ENCODE results near the gene CCPG1.
"Not testable (repeated sequence)": the region's sequence is repeated elsewhere in the genome, so short reads cannot be mapped to it uniquely, and the experiment has no call there.

CCPG1 gene, protein sequence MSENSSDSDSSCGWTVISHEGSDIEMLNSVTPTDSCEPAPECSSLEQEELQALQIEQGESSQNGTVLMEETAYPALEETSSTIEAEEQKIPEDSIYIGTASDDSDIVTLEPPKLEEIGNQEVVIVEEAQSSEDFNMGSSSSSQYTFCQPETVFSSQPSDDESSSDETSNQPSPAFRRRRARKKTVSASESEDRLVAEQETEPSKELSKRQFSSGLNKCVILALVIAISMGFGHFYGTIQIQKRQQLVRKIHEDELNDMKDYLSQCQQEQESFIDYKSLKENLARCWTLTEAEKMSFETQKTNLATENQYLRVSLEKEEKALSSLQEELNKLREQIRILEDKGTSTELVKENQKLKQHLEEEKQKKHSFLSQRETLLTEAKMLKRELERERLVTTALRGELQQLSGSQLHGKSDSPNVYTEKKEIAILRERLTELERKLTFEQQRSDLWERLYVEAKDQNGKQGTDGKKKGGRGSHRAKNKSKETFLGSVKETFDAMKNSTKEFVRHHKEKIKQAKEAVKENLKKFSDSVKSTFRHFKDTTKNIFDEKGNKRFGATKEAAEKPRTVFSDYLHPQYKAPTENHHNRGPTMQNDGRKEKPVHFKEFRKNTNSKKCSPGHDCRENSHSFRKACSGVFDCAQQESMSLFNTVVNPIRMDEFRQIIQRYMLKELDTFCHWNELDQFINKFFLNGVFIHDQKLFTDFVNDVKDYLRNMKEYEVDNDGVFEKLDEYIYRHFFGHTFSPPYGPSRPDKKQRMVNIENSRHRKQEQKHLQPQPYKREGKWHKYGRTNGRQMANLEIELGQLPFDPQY

DNA sequence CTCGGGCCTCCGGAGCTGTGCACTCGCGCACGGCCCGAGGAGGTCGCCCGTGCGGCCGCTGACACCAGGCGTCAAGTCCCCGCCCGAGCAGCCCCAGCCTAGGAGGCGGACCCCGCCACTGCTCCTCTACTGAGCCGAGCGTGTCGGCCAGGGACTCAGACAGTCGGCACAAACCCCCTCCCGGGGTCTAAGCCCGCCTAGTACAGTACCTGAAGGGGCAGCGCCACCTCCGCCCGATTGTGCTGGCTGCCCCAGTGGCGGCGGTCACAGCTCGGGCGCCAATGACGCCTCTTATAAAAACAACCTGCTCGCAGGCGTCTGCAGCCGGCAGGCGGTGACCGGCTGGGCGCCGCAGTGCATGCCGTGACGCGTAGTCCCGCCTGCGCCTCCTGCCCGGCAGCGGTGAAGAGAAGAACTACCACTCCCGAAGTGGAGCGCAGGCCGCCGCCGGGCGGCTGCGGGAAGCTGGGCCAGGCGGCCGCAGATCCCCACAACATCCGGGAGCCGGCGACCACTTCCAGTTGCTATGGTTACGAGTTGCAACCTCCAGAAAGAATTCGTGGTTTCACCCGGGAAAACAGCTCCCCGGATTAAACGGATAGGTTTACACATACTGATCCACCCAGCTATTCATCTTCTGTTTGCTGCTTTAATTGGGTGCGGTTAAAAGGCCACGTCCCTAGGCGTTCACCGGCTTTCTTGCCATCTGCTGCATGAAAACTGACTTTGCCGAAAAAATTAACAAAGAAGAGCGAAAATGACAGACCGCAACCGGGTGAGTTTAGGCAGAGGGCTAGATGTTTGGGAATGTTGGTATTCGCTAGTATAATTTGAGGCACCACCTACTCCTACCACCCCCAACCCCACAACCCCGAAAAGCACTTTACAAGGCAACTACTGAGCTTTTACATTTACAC is at the start of gene CCPG1, which contains the start of gene PIERCE2:
Gene CCPG1 (minus strand): TSS at position 348 of the 917 bp plus-strand sequence. CDS start 18,935 bp downstream, outside the sequence.
Gene PIERCE2 (plus strand): TSS at position 484 of the 917 bp plus-strand sequence. CDS start 274 bp downstream, at position 758.
- DNase-seq = peak; percentile 99

DNA sequence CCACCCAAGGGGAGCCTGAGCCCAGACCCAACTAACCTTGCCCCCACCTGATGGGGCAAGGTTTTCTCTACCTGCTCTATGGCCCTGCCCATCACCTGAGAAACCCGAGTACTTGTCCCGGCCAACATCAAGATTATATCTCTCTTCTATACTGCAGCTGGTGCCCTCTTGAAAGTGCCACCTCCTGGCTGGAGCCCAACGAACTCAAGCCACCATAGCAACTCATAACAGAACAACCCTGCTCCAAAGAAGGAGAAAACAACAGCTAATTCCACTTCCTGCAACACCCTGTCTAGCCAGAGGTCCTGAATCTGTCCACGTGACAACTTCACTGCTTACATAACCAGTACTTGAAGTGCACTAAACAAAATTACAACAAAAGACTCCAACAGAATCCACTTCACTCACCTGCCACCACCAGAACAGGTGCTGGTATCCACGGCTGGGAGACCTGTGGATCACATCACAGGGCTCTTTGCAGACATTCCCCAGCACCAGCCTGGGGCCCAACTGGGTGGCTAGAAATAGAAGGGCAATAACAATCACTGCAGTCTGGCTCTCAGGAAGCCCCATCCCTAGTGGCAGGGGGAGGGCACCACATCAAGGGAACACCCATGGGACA is 49.4 kb upstream of the CCPG1 start:
- DNase-seq = no peak

DNA sequence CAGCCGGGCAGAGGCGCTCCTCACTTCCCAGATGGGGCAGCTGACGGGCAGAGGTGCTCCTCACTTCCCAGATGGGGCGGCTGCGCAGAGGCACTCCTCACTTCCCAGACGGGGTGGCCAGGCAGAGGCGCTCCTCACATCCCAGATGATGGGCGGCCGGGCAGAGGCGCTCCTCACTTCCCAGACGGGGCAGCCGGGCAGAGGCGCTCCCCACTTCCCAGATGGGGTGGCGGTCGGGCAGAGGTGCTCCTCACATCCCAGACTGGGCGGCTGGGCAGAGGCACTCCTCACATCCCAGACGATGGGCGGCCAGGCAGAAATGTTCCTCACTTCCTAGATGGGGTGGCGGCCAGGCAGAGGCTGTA is 38.9 kb upstream of the CCPG1 start:
- not testable (repeated sequence) for DNase-seq

DNA sequence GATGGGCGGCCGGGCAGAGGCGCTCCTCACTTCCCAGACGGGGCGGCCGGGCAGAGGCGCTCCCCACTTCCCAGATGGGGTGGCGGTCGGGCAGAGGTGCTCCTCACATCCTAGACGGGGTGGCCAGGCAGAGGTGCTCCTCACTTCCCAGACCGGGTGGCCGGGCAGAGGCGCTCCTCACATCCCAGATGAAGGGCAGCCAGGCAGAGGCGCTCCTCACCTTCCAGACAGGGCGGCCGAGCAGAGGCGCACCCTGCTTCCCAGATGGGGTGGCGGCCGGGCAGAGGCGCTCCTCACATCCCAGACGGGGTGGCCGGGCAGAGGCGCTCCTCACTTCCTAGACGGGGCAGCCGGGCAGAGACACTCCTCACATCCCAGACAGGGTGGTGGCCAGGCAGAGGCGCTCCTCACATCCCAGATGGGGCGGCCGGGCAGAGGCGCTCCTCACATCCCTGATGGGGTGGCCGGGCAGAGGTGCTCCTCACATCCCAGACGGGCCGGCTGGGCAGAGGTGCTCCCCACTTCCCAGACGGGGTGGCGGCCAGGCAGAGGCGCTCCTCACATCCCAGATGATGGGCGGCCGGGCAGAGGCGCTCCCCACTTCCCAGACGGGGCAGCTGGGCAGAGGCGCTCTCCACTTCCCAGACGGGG is 38.3 kb upstream of the CCPG1 start:
- DNase-seq = not testable (repeated sequence)

DNA sequence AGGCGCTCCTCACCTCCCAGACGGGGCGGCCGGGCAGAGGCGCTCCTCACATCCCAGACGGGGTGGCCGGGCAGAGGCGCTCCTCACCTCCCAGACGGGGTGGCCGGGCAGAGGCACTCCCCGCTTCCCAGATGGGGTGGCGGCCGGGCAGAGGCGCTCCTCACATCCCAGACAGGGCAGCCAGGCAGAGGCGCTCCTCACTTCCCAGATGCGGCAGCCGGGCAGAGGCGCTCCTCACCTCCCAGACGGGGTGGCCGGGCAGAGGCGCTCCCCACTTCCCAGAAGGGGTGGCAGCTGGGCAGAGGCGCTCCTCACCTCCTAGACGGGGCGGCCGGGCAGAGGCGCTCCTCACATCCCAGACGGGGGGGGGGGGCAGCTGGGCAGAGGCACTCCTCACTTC is 37.8 kb upstream of the CCPG1 start:
- DNase-seq = not testable (repeated sequence)

DNA sequence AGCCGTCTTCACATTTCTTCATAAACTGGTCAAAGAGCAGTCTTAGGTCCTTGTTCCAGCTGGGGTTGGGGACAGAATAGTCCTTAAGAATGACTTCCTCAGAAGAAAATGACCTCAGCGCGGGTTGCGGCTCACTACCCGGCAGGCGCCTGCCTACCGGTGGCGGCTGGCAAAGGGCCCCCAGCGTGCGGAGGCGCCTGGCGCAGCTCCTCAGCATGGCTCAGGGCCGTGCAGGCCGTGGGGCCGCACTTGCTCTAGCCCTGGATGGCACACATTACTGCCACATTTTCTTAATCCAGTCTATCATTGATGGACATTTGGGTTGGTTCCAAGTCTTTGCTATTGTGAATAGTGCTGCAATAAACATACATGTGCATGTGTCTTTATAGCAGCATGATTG is 35.0 kb upstream of the CCPG1 start:
- DNase-seq = not testable (repeated sequence)

DNA sequence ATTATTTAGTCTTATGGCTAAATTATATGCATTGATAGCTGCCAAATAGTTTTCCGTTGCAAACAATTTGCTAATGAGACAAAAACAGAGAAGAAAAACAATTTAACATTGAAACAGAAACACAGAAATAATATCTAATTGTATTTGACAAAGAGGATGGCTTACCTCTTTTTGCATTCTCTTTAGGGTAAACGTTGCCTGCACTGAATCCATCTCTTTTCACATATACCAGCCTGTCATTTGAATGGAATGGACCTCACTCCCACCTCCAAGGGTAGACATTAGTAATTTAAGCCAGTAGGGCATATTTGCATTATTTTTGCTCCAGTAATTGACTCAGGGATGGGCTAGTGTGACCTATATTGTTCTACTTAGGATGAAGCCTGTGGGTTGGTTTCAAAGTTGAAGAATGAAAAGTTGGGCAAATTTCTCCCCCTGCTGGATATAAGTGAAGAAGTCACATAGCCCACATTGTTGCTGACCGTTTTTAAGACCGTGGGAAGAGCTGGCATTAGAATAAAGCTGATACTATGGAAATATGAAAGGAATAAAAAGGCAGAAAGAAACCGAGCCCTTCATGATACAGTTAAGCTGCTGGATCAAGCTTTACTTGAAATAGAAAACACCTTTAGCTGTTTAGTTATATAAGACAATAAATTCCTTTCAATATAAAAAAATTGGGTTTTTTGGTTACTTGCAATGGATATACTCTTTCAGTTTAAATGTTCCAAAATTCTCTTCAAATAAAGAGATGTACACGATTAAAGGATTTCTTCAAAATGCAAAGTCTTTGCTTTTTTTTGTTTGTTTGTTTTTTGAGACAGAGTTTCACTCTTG is 27.0 kb upstream of the CCPG1 start:
- peak; percentile 86 for DNase-seq

DNA sequence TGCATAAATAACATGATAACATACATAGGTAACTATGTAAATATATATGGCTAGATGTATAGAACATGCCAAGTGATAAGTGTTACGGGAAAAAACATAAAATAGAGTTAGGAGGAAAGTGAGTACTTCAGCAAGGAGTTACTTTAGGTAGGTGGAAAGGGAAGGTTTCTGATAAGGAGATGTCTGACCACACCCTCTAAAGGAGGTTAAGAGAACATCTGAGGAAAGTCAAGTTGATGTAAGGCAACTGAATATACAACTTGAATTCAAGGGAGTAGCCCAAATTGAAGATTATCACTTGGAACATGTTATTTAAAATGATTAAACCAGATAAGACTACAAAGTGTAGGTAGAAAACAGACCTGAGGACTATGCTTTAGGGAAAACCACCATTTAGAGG is 13.9 kb upstream of the CCPG1 start:
- DNase-seq = no peak

DNA sequence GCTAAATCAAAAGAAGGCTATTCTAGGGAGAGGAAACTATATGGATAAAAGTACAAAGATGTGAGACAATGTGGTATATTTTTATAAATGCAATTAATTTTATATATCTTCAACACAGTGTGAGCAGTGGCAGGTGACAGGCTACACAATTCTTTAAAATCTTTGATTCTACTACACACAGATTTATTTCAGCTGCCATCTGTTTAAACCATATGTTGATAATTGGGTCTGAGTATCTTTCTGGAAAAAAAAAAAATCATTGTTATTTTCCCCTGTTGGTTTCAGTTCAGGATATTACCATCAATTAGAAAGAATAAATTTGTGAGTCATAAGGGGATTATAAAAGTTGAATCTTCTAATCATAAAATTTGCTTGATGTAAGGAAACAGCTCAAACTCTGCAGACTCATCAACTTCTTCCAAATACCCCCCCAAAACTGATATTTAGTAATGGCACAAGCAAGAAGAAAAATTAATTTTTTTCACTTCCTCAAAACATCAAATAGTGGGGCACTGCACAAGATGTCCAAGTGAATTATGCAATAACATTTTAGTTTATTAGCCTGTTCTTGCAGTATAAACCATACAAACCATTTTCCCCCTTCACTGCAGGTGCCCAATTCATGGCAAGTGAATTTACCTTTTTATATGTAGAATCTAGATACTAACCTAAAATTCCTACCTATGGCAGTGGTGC is 12.2 kb upstream of the CCPG1 start:
- no peak for DNase-seq

DNA sequence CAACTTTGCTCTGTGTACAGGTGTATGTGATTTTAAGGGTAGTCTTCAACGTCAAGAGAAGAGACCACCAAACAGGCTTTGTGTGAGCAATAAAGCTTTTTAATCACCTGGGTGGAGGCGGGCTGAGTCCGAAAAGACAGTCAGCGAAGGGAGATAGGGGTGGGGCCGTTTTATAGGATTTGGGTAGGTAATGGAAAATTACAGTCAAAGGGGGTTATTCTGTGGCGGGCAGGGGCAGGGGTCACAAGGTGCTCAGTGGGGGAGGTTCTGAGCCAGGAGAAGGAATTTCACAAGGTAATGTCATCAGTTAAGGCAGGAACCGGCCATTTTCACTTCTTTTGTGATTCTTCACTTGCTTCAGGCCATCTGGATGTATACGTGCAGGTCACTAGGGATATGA is 9.5 kb upstream of the CCPG1 start:
- not testable (repeated sequence) for DNase-seq

DNA sequence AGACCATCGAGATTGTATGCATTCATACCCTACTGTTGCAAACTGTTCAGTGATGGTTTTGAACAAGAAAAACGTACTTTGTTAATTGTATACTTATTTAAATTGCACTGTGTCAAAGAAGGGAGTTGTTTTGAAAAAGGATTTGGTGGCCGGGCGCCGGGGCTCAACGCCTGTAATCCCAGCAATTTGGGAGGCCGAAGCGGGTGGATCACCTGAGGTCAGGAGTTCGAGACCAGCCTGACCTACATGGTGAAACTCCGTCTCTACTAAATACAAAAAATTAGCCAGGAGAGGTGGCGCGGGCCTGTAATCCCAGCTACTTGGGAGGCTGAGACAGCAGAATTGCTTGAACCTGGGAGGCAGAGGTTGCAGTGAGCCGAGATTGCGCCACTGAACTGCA is 817 bp upstream of the CCPG1 start:
- DNase-seq = not testable (repeated sequence)

DNA sequence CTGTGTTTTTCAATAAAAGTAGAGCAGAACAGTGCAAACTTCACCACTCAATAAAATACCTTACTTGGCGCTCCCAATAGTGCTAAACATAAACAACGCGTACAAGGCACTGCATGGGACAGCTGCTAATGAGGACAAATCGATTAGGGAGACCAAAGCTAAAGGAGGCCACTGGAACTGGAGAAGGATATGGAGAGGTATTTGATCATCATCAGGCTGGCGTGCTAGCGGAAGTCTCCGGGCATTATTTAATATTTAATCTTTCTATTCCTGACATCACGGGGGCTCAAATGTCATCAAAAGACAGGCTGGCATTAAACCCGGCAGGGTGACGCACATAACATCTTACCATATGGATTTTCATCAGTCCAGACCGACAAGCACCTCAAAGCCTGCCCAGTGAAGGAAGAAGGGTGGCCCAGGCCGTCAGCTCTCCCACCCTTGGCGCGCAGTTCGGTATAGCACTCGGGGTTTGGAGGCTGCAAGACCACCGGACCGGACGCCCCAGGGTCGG is 604 bp downstream of the CCPG1 start:
- no peak for DNase-seq

DNA sequence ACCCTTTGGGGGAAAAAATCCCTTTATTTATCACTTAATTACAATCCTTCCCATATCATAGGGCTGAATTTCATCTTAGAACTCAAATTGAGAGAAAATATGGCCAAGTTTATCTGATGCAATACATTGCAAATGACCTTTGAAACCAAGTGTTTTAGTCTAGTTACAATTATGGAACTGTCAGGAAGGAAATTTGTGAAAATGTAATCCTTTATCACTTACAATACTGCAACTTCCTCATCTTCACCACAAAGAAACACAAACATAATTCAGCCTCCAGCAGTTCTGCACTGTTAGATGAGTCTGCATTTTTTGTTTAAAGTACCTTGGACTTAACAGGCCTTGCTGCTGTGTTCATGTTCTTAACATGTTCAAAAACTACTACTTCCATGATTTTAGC is 4.6 kb downstream of the CCPG1 start:
- peak; percentile 36 for DNase-seq

DNA sequence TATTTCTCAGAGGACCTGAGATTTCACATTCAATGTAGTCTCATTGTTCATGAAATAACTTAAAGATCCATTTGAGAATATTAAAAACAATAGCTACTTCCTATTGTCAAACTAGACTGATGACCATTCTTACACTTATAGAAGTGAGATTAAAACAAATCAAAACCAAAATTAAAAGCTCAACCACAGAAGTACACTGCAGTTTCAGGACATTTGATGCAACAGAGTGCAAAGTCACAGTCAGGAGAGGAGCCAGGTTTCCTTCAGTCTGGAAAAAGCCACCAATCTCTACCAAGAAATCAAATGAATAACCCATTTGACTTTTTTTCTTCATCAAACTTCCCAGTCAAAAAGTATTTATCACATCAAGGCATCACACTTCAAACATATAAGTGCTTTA is 5.5 kb downstream of the CCPG1 start:
- no peak for DNase-seq

DNA sequence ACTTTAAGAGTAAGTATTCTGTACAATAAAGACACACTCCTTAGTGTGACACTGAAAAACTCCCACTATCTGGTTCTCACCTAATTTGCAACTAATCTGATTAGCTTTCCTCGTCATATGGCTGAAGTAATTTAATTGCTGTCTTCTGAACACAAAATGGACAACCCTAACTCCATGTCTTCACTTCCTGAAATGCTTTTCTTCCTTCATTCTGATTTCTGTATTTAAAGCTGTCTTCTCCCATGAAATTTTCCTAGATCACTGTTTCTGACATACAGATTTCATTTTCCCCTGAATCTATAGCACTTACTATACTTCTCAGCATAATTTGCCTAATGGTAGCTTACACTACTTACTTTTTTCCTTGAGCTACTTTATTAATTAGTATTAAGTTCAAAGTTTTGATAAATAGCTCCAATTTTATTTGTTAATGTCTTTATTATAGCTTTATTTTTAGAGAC is 6.3 kb downstream of the CCPG1 start:
- DNase-seq = no peak

DNA sequence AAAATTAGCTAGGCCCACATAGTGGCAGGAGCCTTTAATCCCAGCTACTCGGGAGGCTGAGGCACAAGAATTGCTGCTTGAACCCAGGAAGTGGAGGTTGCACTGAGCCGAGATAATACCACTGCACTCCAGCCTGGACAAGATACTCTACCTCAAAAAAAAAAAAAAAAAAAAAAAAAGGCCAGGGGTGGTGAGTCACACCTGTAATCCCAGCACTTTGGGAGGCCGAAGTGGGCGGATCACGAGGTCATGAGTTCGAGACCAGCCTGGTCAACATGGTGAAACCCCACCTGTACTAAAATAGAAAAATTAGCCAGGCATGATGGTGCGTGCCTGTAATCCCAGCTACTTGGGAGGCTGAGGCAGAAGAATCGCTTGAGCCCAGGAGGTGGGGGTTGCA is 8.1 kb downstream of the CCPG1 start:
- not testable (repeated sequence) for DNase-seq

DNA sequence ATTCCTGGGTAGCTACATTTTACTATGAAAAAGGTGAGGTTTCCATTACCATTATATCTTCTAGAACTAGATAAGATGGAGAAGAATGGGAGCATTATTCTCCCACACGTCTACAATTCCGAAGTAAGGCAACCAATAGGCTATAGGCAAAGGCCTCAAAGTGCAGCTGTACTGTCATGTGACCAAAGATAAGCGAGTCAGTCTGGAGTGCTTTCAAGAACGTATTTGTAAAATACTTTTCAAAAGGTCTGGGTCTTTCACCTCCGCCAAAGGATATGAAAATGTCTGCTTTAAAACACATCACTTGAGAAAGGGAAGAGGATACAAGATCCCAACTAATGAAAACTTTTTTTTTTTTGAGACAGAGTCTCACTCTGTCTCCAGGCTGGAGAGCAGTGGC is 9.9 kb downstream of the CCPG1 start:
- no peak for DNase-seq

DNA sequence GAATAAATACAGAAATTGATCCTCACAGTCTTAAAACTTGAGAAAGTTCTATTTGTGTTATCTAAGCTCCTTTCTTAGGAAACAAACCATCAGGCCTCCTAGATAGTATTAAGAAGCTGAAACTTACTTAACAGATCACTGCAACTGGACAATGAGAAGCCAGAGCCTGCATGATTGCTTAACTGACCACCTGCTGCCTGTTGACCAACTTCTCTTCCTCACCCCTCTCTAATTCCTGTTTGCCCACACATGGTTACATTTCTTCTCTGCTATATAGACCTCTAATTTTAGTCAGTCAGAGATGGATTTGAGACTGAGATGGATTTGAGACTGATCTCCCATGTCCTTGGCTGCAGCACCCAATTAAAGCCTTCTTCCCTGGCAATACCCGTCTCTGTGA is 13.5 kb downstream of the CCPG1 start:
- DNase-seq = no peak

DNA sequence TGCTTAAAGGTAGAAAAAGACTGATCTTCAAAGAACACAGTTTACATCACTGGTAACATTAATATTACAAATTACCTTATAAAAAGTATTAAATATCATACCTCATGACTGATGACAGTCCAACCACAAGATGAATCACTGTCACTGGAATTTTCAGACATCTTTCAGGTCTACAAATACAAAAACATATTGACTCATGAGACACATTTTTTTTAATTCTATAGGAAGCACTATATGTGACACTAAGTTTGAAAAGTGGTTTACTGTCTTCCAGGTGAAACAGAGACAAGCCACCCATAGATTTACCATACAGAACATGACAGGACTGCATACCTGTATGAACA is 18.9 kb downstream of the CCPG1 start:
- DNase-seq = no peak

DNA sequence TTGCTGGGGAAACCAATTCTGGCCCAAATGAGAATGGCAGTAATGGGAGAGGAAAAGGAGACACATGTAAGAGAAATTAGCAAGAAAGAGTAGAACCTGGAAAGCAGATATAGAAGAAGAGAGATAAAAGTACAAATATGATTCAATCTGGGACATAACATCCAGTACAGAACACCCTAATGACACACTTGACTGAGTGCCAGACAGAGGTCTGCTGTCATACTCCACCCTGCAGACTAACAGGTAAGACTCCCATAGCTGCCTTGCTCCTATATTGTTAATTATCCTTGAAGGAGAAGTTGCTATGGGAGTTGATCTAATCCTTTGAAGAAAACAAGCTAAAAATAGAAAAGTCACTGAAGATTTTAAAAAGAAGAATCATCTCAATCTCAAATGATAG is 21.1 kb downstream of the CCPG1 start:
- no peak for DNase-seq
